NCI-H2029 treated with DMSO at 0.1 percent for 48 hours (cell line): ENCODE results near the gene YPEL3.

Experiments used
- DNase-seq: peaks from one replicate; lab custom pipeline; 2025; lab: John Stamatoyannopoulos, UW

YPEL3 gene

GRCh38 chr16:30090610-30091331 lies 5.2 kb downstream of the YPEL3 start:
- no peak for DNase-seq

GRCh38 chr16:30088832-30089624 lies 7.0 kb downstream of the YPEL3 start:
- no peak for DNase-seq

GRCh38 chr16:30088237-30088831 lies 7.7 kb downstream of the YPEL3 start:
- DNase-seq = no peak

- DNase-seq = no peak
Observed at GRCh38 chr16:30087181-30087898, 8.7 kb downstream of the YPEL3 start.

DNA sequence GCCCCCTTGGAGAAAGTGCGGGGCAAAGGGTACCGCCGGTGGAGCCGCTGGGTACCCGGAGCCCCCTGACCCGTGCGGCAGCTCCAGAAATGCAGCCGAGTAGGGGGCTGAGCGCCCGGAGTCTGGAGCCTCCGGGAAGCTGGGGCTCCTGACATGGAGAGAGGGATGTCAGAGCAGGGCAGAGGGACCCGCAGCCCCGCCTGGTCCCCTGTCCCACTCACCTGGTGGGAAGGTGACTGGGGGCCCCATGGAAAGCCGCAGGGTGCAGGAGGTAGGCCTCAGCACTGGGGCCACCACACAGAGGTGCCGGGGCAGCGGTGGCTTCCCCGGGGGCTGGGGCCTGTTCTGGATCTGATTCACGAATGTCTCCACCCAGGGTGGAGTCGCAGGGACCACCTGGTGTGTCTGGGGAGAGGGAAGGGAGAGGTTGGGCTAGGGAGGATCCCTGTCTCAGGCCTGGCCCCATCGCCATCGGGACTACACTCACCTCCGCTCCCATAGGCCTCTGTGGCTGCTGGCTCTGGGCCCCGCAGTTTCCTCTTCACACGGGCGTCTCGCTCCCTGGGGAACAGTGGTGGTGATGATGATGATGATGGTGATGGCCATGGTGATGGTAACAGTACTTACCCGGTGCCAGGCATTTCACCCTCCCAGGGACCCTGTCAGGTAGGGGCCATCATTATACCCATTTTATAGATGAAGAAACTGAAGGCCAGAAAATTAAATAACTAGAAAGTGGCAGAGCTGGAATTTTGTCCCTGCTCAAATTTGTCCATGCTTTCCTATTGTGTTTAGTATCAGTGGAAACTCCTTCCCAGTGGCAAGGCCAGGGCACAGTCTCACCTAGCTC lies 9.5 kb downstream of the YPEL3 start:
- DNase-seq = no peak

GRCh38 chr16:30085820-30086219 lies 10.2 kb downstream of the YPEL3 start:
- DNase-seq = no peak

GRCh38 chr16:30085247-30085646 lies 10.8 kb downstream of the YPEL3 start:
- DNase-seq = no peak

DNA sequence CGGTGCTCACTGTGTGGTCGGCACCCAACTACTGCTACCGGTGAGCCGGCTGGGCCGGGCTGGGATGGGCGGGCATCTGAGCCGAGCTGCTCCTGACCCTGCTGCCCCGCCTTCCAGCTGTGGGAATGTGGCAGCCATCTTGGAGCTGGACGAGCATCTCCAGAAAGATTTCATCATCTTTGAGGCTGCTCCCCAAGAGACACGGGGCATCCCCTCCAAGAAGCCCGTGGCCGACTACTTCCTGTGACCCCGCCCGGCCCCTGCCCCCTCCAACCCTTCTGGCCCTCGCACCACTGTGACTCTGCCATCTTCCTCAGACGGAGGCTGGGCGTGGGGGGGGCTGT lies 11.2 kb downstream of the YPEL3 start:
- DNase-seq = no peak

DNA sequence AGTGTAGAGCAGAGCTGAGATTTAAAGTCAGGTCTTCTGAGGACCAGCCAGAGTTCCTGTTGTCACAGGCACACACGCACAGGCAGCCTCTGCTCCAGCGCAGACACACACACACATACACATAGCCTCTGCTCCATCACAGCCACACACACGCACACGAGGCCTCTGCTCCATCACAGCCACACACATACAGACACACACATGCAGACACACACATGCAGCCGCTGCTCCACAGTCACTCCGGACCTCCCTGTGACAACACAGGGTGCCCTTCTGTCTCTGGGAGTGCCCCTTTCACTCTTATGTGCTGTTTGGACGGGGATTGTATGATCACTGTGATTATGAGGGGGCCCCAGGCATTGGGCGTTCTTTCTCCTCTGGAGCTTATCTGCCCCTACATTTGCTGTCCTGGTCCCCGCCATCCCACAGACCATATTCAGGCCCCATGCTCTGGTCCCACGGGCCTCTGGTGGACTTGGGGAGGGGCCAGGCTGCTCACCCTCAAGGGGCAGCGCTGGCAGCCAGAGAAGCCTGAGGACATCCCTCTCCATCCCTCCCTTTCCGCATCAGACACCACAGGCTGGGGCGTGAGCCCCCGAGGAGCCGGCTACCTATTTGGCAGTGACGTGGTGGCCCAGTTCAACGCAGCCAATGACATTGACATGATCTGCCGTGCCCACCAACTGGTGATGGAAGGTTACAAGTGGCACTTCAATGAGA lies 11.8 kb downstream of the YPEL3 start:
- DNase-seq = no peak

DNA sequence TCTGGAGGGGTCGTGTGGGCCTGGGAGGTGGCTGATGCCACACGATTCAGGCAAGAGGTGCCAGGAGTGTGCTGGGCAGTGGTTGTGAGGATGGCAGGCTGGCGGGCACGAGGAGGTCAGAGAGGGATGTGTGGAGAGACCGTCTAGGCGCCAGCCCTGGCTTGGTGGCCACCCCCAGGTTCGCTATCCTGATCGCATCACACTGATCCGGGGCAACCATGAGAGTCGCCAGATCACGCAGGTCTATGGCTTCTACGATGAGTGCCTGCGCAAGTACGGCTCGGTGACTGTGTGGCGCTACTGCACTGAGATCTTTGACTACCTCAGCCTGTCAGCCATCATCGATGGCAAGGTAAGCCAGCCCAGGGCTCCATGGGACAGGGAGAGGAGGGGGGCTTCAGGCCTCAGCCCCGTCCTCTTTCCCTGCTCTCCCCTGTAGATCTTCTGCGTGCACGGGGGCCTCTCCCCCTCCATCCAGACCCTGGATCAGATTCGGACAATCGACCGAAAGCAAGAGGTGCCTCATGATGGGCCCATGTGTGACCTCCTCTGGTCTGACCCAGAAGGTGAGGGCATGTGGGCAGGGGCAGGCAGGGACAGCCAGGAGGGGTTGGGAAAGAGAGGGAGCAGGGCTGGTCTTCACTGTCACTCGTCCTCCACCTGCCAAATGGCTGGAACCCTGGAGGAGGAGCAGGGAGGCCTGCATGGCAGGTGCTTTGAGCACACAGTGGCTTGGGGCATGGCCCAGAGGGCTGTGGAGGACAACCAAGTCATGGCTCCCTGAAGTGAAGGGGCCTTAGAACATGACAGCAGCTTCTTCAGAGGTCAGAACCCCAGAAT lies 12.6 kb downstream of the YPEL3 start:
- no peak for DNase-seq

- DNase-seq = no peak
Observed at GRCh38 chr16:30082545-30083090, 13.4 kb downstream of the YPEL3 start.

DNA sequence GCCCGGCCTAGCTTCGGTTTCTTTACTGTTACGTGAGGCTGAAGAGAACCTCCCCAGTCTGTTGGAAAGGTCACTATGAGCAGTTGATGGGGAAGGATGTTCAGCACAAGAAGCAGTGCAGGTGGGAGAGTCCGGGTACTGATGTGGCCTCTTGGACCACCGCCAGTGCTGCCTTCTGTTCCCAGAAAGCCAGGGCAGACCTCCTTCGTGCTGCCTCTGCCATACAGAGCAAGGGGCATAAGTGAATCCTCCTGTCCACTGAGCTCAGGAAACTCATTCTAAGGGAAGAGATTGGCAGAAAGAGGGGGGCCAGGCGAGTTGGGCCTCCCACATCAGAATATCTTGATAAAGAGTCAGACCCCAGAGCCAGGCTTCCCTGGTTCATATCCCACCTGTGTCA lies 16.5 kb downstream of the YPEL3 start:
- DNase-seq = no peak

DNA sequence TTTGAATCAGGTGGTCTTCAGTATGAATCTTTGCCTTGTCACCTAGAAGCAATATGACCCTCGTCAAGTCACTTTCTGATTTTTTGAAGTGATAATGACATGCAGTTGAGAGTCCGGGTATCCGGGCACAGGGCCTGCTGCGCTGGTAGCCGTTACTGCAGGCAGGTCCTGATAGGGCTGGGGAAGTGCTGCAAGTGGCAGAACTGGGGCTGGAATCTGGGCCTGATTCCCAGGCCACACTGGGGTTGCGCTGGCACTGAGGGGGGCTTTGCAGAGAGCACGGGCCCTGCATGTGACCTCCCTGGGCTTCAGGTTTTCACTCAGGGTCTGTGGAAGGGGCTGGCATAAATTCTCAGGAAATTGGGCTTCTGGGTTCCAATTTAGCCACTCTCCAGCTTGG lies 17.3 kb downstream of the YPEL3 start:
- DNase-seq = no peak

- DNase-seq = no peak
Observed at GRCh38 chr16:30077656-30078055, 18.4 kb downstream of the YPEL3 start.

GRCh38 chr16:30076276-30076791 lies 19.7 kb downstream of the YPEL3 start:
- DNase-seq = no peak

- DNase-seq = peak; percentile 63
Observed at GRCh38 chr16:30075503-30076275, 20.3 kb downstream of the YPEL3 start, which contains the start of gene PPP4C. Gene PPP4C (plus strand): TSS chr16:30075994. CDS start chr16:30076378, 384 bp downstream.

DNA sequence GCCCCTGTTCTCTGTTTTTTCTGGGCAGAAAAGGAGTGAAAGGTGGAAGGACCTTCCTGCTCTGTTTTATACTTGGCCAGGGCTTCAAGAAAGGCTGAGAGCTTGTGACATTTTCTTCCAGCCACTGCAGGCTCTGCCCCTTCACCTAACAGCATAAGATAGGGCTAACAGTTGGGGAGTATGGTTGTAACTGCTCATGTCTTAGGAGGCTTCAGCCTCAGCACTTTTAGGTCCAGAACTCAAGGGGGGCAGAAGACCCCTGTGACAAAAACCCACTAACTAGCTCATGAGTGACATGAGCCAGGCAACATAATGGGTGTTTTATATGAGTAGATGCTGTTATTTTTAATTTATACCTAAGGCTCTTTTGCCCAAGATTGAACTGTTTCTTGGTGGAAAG lies 25.5 kb downstream of the YPEL3 start:
- DNase-seq = no peak

- no peak for DNase-seq
Observed at GRCh38 chr16:30069611-30070462, 26.2 kb downstream of the YPEL3 start.
